GM12878 (cell line): Measurements from ENCODE around the gene NR2F1. TPM values are rescaled to one million over a fixed set of nuclear protein-coding genes. Genes with fewer than 3 reads are reported as not detected.

Source experiments
- CEBPB ChIP-seq, 2 experiments: fragments of 150-350 bp in 1 of 2; IDR thresholded peaks; 2 replicates each; pipeline ENCODE4 v1.6.1; 2012 to 2014; ENCODE audit warnings: low read depth in 2 of 2, low read length in 2 of 2, borderline replicate concordance in 1 of 2, inconsistent platforms in 1 of 2
- GATAD2B ChIP-seq: fragments of 450-650 bp; conservative IDR thresholded peaks from 2 replicates; pipeline ENCODE4 v1.6.1; 2017; ENCODE audit warnings: low read depth, mild to moderate bottlenecking, moderate library complexity
- PAX8 ChIP-seq: fragments of 450-650 bp; IDR thresholded peaks from 2 replicates; pipeline ENCODE4 v1.6.1; 2017; ENCODE audit warnings: mild to moderate bottlenecking, moderate library complexity
- RB1 ChIP-seq: fragments of 450-650 bp; formaldehyde crosslinking; IDR thresholded peaks from 2 replicates; pipeline ENCODE4 v1.6.1; 2017; ENCODE audit warnings: mild to moderate bottlenecking, borderline replicate concordance
- polyA plus RNA-seq, 11 experiments: library from polyadenylated mRNA; depleted of rRNA in 4 of 11; unstranded in 6 of 11; stranded (reverse) in 5 of 11; fragments of >200 nt; fragmentation: Nextera tagmentation in 4 of 11; fragmentation: Illumina TruSeq in 1 of 11; extraction: Ambion mirVana in 4 of 11; extraction: Trizol in 1 of 11; gene quantifications; 1 replicate in 1 of 11; 2 replicates in 10 of 11; pipeline versions ENCODE4 v1.2.1 to v1.2.3, GENCODE V29; 2011 to 2016; ENCODE audit warnings: inconsistent platforms in 2 of 11, missing spikeins in 2 of 11, low read depth in 1 of 11
- total RNA-seq, 4 experiments: library from RNA; depleted of rRNA in 3 of 4; stranded (reverse); fragments of >200 nt in 3 of 4; fragmentation: Illumina TruSeq in 1 of 4; extraction: Trizol in 1 of 4; gene quantifications; 2 replicates each; pipeline versions ENCODE4 v1.2.1 to v1.2.3, GENCODE V29; 2013 to 2021
- TF ChIP-seq, protein P1 (sequence below): IDR thresholded peaks from 2 replicates; pipeline ENCODE4 v1.6.1; 2012; ENCODE audit warnings: improper control_type of control experiment, low read depth, low read length; ENCODE audit not compliant: insufficient replicate concordance
- TF ChIP-seq, protein P2 (sequence below): fragments of 450-650 bp; IDR thresholded peaks from 2 replicates; pipeline ENCODE4 v1.6.1; 2014; ENCODE audit warnings: mild to moderate bottlenecking
- TF ChIP-seq, protein P3 (sequence below): fragments of 450-650 bp; formaldehyde crosslinking; IDR thresholded peaks from 2 replicates; pipeline ENCODE4 v1.4.0; 2020; ENCODE audit warnings: mild to moderate bottlenecking, moderate library complexity
- TF ChIP-seq, protein P4 (sequence below): IDR thresholded peaks from 2 replicates; pipeline ENCODE4 v1.6.1; 2012; ENCODE audit warnings: low read depth, low read length, improper control_type of control experiment
- TF ChIP-seq, protein P5 (sequence below), 3 experiments: IDR thresholded peaks in 2 of 3; conservative IDR thresholded peaks in 1 of 3; 2 replicates each; pipeline ENCODE4 v1.5.1; 2011; ENCODE audit warnings: low read depth in 3 of 3, low read length in 3 of 3, mild to moderate bottlenecking in 3 of 3, control low read depth in 2 of 3, moderate library complexity in 2 of 3, inconsistent platforms in 1 of 3, mixed read lengths in 1 of 3; ENCODE audit not compliant: control insufficient read depth in 2 of 3, insufficient read depth in 1 of 3; ENCODE audit errors: extremely low read depth in 1 of 3

NR2F1 gene
- total and polyA plus RNA-seq, 10 of the 15 experiments (the other 5 are each of a cell fraction or from before 2014, with no cell fraction given): 0.04 to 0.79 (median 0.36) TPM; not detected in 7

DNA sequence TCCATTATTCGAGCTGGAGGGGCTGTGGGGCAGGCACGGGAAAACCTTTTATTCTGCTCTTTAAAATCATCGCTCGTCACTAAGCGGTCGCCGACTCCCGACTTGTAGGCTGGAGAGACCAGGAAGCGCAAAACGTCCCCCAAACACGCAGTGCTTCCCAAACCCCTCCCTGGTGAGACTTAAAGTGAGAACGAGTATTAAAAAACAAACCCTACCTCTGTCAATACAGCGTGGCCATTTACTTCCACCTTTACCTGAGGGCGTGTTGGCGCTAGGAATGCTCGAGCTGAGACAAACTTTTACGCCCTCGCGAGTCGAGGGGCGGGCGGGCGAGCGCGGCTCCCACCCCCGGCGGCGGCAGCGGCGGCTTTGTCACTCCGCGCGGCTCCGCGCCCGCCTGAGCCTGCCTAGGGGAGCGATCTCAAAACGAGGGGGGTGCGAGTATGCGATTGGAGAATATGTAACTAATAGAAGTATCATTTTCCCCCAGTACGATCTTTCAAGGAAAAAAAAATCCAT is 2.0 kb upstream of the NR2F1 start, which contains the start of gene NR2F1-AS1 (continued):
- TF ChIP-seq, protein P1, sequence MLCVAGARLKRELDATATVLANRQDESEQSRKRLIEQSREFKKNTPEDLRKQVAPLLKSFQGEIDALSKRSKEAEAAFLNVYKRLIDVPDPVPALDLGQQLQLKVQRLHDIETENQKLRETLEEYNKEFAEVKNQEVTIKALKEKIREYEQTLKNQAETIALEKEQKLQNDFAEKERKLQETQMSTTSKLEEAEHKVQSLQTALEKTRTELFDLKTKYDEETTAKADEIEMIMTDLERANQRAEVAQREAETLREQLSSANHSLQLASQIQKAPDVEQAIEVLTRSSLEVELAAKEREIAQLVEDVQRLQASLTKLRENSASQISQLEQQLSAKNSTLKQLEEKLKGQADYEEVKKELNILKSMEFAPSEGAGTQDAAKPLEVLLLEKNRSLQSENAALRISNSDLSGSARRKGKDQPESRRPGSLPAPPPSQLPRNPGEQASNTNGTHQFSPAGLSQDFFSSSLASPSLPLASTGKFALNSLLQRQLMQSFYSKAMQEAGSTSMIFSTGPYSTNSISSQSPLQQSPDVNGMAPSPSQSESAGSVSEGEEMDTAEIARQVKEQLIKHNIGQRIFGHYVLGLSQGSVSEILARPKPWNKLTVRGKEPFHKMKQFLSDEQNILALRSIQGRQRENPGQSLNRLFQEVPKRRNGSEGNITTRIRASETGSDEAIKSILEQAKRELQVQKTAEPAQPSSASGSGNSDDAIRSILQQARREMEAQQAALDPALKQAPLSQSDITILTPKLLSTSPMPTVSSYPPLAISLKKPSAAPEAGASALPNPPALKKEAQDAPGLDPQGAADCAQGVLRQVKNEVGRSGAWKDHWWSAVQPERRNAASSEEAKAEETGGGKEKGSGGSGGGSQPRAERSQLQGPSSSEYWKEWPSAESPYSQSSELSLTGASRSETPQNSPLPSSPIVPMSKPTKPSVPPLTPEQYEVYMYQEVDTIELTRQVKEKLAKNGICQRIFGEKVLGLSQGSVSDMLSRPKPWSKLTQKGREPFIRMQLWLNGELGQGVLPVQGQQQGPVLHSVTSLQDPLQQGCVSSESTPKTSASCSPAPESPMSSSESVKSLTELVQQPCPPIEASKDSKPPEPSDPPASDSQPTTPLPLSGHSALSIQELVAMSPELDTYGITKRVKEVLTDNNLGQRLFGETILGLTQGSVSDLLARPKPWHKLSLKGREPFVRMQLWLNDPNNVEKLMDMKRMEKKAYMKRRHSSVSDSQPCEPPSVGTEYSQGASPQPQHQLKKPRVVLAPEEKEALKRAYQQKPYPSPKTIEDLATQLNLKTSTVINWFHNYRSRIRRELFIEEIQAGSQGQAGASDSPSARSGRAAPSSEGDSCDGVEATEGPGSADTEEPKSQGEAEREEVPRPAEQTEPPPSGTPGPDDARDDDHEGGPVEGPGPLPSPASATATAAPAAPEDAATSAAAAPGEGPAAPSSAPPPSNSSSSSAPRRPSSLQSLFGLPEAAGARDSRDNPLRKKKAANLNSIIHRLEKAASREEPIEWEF: no peak
- TF ChIP-seq CEBPB (IDR thresholded peaks at IDR 0.05; ENCODE audit: borderline replicate concordance in 1 of 2, low read depth in 2 of 2, low read length in 2 of 2): no peak
- TF ChIP-seq, protein P2, sequence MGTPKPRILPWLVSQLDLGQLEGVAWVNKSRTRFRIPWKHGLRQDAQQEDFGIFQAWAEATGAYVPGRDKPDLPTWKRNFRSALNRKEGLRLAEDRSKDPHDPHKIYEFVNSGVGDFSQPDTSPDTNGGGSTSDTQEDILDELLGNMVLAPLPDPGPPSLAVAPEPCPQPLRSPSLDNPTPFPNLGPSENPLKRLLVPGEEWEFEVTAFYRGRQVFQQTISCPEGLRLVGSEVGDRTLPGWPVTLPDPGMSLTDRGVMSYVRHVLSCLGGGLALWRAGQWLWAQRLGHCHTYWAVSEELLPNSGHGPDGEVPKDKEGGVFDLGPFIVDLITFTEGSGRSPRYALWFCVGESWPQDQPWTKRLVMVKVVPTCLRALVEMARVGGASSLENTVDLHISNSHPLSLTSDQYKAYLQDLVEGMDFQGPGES: no peak
- TF ChIP-seq, protein P3, sequence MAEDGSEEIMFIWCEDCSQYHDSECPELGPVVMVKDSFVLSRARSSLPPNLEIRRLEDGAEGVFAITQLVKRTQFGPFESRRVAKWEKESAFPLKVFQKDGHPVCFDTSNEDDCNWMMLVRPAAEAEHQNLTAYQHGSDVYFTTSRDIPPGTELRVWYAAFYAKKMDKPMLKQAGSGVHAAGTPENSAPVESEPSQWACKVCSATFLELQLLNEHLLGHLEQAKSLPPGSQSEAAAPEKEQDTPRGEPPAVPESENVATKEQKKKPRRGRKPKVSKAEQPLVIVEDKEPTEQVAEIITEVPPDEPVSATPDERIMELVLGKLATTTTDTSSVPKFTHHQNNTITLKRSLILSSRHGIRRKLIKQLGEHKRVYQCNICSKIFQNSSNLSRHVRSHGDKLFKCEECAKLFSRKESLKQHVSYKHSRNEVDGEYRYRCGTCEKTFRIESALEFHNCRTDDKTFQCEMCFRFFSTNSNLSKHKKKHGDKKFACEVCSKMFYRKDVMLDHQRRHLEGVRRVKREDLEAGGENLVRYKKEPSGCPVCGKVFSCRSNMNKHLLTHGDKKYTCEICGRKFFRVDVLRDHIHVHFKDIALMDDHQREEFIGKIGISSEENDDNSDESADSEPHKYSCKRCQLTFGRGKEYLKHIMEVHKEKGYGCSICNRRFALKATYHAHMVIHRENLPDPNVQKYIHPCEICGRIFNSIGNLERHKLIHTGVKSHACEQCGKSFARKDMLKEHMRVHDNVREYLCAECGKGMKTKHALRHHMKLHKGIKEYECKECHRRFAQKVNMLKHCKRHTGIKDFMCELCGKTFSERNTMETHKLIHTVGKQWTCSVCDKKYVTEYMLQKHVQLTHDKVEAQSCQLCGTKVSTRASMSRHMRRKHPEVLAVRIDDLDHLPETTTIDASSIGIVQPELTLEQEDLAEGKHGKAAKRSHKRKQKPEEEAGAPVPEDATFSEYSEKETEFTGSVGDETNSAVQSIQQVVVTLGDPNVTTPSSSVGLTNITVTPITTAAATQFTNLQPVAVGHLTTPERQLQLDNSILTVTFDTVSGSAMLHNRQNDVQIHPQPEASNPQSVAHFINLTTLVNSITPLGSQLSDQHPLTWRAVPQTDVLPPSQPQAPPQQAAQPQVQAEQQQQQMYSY (CRISPR knock-in tag): no peak
- TF ChIP-seq, protein P4, sequence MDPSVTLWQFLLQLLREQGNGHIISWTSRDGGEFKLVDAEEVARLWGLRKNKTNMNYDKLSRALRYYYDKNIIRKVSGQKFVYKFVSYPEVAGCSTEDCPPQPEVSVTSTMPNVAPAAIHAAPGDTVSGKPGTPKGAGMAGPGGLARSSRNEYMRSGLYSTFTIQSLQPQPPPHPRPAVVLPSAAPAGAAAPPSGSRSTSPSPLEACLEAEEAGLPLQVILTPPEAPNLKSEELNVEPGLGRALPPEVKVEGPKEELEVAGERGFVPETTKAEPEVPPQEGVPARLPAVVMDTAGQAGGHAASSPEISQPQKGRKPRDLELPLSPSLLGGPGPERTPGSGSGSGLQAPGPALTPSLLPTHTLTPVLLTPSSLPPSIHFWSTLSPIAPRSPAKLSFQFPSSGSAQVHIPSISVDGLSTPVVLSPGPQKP: no peak
- TF ChIP-seq, protein P5, sequence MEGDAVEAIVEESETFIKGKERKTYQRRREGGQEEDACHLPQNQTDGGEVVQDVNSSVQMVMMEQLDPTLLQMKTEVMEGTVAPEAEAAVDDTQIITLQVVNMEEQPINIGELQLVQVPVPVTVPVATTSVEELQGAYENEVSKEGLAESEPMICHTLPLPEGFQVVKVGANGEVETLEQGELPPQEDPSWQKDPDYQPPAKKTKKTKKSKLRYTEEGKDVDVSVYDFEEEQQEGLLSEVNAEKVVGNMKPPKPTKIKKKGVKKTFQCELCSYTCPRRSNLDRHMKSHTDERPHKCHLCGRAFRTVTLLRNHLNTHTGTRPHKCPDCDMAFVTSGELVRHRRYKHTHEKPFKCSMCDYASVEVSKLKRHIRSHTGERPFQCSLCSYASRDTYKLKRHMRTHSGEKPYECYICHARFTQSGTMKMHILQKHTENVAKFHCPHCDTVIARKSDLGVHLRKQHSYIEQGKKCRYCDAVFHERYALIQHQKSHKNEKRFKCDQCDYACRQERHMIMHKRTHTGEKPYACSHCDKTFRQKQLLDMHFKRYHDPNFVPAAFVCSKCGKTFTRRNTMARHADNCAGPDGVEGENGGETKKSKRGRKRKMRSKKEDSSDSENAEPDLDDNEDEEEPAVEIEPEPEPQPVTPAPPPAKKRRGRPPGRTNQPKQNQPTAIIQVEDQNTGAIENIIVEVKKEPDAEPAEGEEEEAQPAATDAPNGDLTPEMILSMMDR (IDR thresholded peaks at IDR 0.05 in 2 of 3, conservative IDR thresholded peaks at IDR 0.05 in 1 of 3; ENCODE audit: control insufficient read depth in 2 of 3, extremely low read depth in 1 of 3, insufficient read depth in 1 of 3, low read depth in 3 of 3, low read length in 3 of 3): no peak
- no peak for TF ChIP-seq PAX8
- 0 out of 2 replicates have a peak, but pooled peaks have one; percentile 41 for TF ChIP-seq GATAD2B
- 0 out of 2 replicates have a peak, but pooled peaks have one; percentile 30 for TF ChIP-seq RB1
- TF ChIP-seq, all 136 proteins: peak for 4
